H1 (cell line): ENCODE data around the gene KCNA5. TPM values are rescaled to one million over a fixed set of nuclear protein-coding genes. Genes with fewer than 3 reads are reported as not detected.

Experiments used
- CTCF ChIA-PET: fragments of 300-600 bp; sonication (Branson Sonifier 250); formaldehyde crosslinking; loops from one replicate; lab custom pipeline; 2021; ENCODE audit not compliant: partially characterized antibody; lab: Charles Lee
- POLR2A ChIA-PET: fragments of 300-600 bp; sonication (Branson Sonifier 250); formaldehyde crosslinking; loops from one replicate; lab custom pipeline; 2021; ENCODE audit warnings: inconsistent platforms; ENCODE audit not compliant: partially characterized antibody; lab: Charles Lee
- DNase-seq, 2 experiments: peaks; one replicate each; pipeline versions ENCODE4 v3.0.0 to v3.0.0-alpha.2; 2010 to 2022; ENCODE audit warnings: low spot score in 2 of 2, low read depth in 1 of 2, mixed read lengths in 1 of 2
- FAIRE-seq: peaks from 2 replicates; lab custom pipeline; 2011; peaks lifted over from hg19 to GRCh38; lab: Jason Lieb, UNC
- H2AFZ ChIP-seq: 2 replicates; pipeline ENCODE4 v1.8.1; 2012; ENCODE audit warnings: low read length, inconsistent platforms
- H2AK5ac ChIP-seq: 2 replicates; pipeline ENCODE4 v1.6.1; 2013; ENCODE audit warnings: low read depth, low read length
- H2BK120ac ChIP-seq: replicated peaks from 2 replicates; pipeline ENCODE3; 2013; ENCODE audit warnings: low read depth, low read length, inconsistent platforms
- H2BK12ac ChIP-seq: 2 replicates; pipeline ENCODE4 v1.6.1; 2013; ENCODE audit warnings: low read depth, low read length
- H2BK15ac ChIP-seq: 2 replicates; pipeline ENCODE4 v1.6.1; 2013; ENCODE audit warnings: low read length
- H2BK20ac ChIP-seq: 2 replicates; pipeline ENCODE4 v1.6.1; 2013; ENCODE audit warnings: low read length
- H2BK5ac ChIP-seq: 2 replicates; pipeline ENCODE4 v1.6.1; 2013; ENCODE audit warnings: low read depth, low read length
- H3K14ac ChIP-seq: 2 replicates; pipeline ENCODE4 v1.6.1; 2013; ENCODE audit warnings: inconsistent platforms; ENCODE audit not compliant: insufficient read length
- H3K18ac ChIP-seq: 2 replicates; pipeline ENCODE4 v1.6.1; 2013; ENCODE audit warnings: low read length; ENCODE audit errors: extremely low read depth
- H3K23ac ChIP-seq: 2 replicates; pipeline ENCODE4 v1.6.1; 2013; ENCODE audit warnings: inconsistent platforms; ENCODE audit not compliant: insufficient read length
- H3K23me2 ChIP-seq: 2 replicates; pipeline ENCODE4 v1.6.1; 2013; ENCODE audit warnings: low read depth, low read length
- H3K27ac ChIP-seq: 2 replicates; pipeline ENCODE4 v1.6.1; 2011; ENCODE audit warnings: low read depth, low read length, inconsistent platforms
- H3K27me3 ChIP-seq, 4 experiments: replicated peaks in 1 of 4; 1 replicate in 1 of 4; 2 replicates in 3 of 4; pipeline versions ENCODE4 v1.6.1 to v1.8.1; 2011 to 2013; ENCODE audit warnings: low read length in 3 of 4, mild to moderate bottlenecking in 3 of 4, inconsistent platforms in 2 of 4, mixed read lengths in 2 of 4, moderate library complexity in 1 of 4; ENCODE audit not compliant: control insufficient read depth in 3 of 4, insufficient read depth in 3 of 4; ENCODE audit errors: extremely low read depth in 1 of 4
- H3K36me3 ChIP-seq, 4 experiments: 2 replicates each; pipeline versions ENCODE4 v1.6.1 to v1.8.1; 2011 to 2013; ENCODE audit warnings: mild to moderate bottlenecking in 4 of 4, low read length in 3 of 4, moderate library complexity in 2 of 4, control low read depth in 1 of 4, inconsistent platforms in 1 of 4; ENCODE audit not compliant: insufficient read depth in 4 of 4, control insufficient read depth in 2 of 4
- H3K4ac ChIP-seq: replicated peaks from 2 replicates; pipeline ENCODE3; 2013; ENCODE audit warnings: low read length, low read depth, mixed read lengths, inconsistent platforms; ENCODE audit not compliant: insufficient read length
- H3K4me1 ChIP-seq, 4 experiments: replicated peaks in 1 of 4; 1 replicate in 1 of 4; 2 replicates in 3 of 4; pipeline versions ENCODE4 v1.6.1 to v1.8.1; 2011 to 2013; ENCODE audit warnings: low read length in 3 of 4, inconsistent platforms in 2 of 4, mixed read lengths in 1 of 4; ENCODE audit not compliant: insufficient read depth in 4 of 4, control insufficient read depth in 3 of 4
- H3K4me2 ChIP-seq, 2 experiments: 2 replicates each; pipeline versions ENCODE4 v1.6.1 to v1.8.1; 2011 to 2013; ENCODE audit warnings: low read depth in 2 of 2, low read length in 2 of 2, control low read depth in 1 of 2, inconsistent platforms in 1 of 2, mild to moderate bottlenecking in 1 of 2; ENCODE audit not compliant: insufficient read depth in 1 of 2
- H3K4me3 ChIP-seq, 4 experiments: fragments of 200-600, 300-600 bp in 1 of 4; sonication (generic), shearing (Covaris generic), sonication (Bioruptor Twin) in 1 of 4; 2 replicates each; pipeline versions ENCODE4 v1.5.1 to v1.8.1; 2011 to 2016; ENCODE audit warnings: low read length in 4 of 4, low read depth in 3 of 4, control low read depth in 2 of 4, inconsistent platforms in 2 of 4, mild to moderate bottlenecking in 2 of 4, mixed read lengths in 1 of 4, moderate library complexity in 1 of 4; ENCODE audit not compliant: insufficient read depth in 2 of 4; ENCODE audit errors: extremely low read depth in 1 of 4
- H3K56ac ChIP-seq: replicated peaks from 2 replicates; pipeline ENCODE3; 2013; ENCODE audit warnings: low read depth, mild to moderate bottlenecking, mixed read lengths, low read length, inconsistent platforms; ENCODE audit not compliant: insufficient read length
- H3K79me1 ChIP-seq: 2 replicates; pipeline ENCODE4 v1.6.1; 2013; ENCODE audit warnings: low read depth, low read length, control low read depth
- H3K79me2 ChIP-seq, 2 experiments: 2 replicates each; pipeline versions ENCODE4 v1.6.1 to v1.8.1; 2012 to 2013; ENCODE audit warnings: low read length in 2 of 2, mild to moderate bottlenecking in 2 of 2, inconsistent platforms in 1 of 2; ENCODE audit not compliant: insufficient read depth in 2 of 2, control insufficient read depth in 1 of 2
- H3K9ac ChIP-seq, 4 experiments: replicated peaks in 1 of 4; 1 replicate in 1 of 4; 2 replicates in 3 of 4; pipeline versions ENCODE4 v1.6.1 to v1.8.1; 2011 to 2013; ENCODE audit warnings: low read depth in 3 of 4, low read length in 3 of 4, control low read depth in 2 of 4, mild to moderate bottlenecking in 2 of 4, moderate library complexity in 2 of 4, inconsistent platforms in 1 of 4; ENCODE audit errors: extremely low read depth in 1 of 4
- H3K9me3 ChIP-seq, 2 experiments: 2 replicates each; pipeline versions ENCODE4 v1.6.1 to v1.8.1; 2012 to 2013; ENCODE audit warnings: mild to moderate bottlenecking in 2 of 2, moderate library complexity in 2 of 2, control low read depth in 1 of 2, inconsistent platforms in 1 of 2, low read depth in 1 of 2, low read length in 1 of 2, mixed read lengths in 1 of 2; ENCODE audit not compliant: insufficient read depth in 2 of 2
- H4K20me1 ChIP-seq, 2 experiments: replicated peaks in 1 of 2; 2 replicates each; pipeline versions ENCODE3 to v1.8.1; 2011 to 2013; ENCODE audit warnings: inconsistent platforms in 2 of 2, low read length in 2 of 2, mild to moderate bottlenecking in 1 of 2; ENCODE audit not compliant: insufficient read depth in 2 of 2, control insufficient read depth in 1 of 2
- H4K5ac ChIP-seq: 2 replicates; pipeline ENCODE4 v1.6.1; 2013; ENCODE audit warnings: low read length, low read depth, mixed read lengths, inconsistent platforms; ENCODE audit not compliant: insufficient read length
- H4K8ac ChIP-seq: 2 replicates; pipeline ENCODE4 v1.8.0; 2013; ENCODE audit warnings: mild to moderate bottlenecking, moderate library complexity, low read length, inconsistent platforms; ENCODE audit not compliant: insufficient read depth; ENCODE audit errors: extremely low read depth
- H4K91ac ChIP-seq: replicated peaks from 2 replicates; pipeline ENCODE3; 2013; ENCODE audit warnings: low read length, mixed read lengths, inconsistent platforms; ENCODE audit not compliant: insufficient read length
- BCL11A ChIP-seq, 2 experiments: IDR thresholded peaks; one replicate each; pipeline ENCODE4 v1.6.1; 2011; ENCODE audit warnings: low read depth in 2 of 2, low read length in 2 of 2, mild to moderate bottlenecking in 2 of 2
- MAFK ChIP-seq: IDR thresholded peaks from 2 replicates; pipeline ENCODE4 v1.6.1; 2012; ENCODE audit warnings: low read depth, mild to moderate bottlenecking, improper control_type of control experiment, low read length
- NRF1 ChIP-seq: IDR thresholded peaks from 2 replicates; pipeline ENCODE4 v1.6.1; 2011; ENCODE audit warnings: mild to moderate bottlenecking, low read depth, low read length, improper control_type of control experiment
- RXRA ChIP-seq: IDR thresholded peaks from 2 replicates; pipeline ENCODE4 v1.6.1; 2011; ENCODE audit warnings: low read depth, mild to moderate bottlenecking, low read length, moderate library complexity; ENCODE audit not compliant: insufficient read depth
- SP1 ChIP-seq: IDR thresholded peaks from 2 replicates; pipeline ENCODE4 v1.6.1; 2011; ENCODE audit warnings: low read depth, low read length
- WGBS, 2 experiments: shearing (Covaris generic) in 1 of 2; methylation state at CpG; one replicate each; pipeline versions ENCODE4 v1.1.6 to v1.1.7; 2013 to 2015; ENCODE audit warnings: low lambda C conversion rate in 2 of 2, mixed read lengths in 2 of 2, inconsistent platforms in 1 of 2, low coverage in 1 of 2, missing lambda C conversion rate in 1 of 2; ENCODE audit not compliant: insufficient replicate concordance in 2 of 2, insufficient coverage in 1 of 2, insufficient read length in 1 of 2; ENCODE audit errors: extremely low coverage in 1 of 2, missing lambda C conversion rate in 1 of 2; 5-methylcytosine and 5-hydroxymethylcytosine counted together
- polyA plus RNA-seq, 7 experiments: library from polyadenylated mRNA; depleted of rRNA in 3 of 7; stranded (reverse) in 5 of 7; unstranded in 2 of 7; fragments of >200 nt in 5 of 7; fragments of 200-250 nt in 2 of 7; gene quantifications; 1 replicate in 5 of 7; 2 replicates in 1 of 7; 4 replicates in 1 of 7; pipeline versions ENCODE4 v1.2.1 to v1.2.3, GENCODE V29; 2011 to 2013; ENCODE audit warnings: missing spikeins in 2 of 7, mixed read lengths in 2 of 7
- total RNA-seq: library from RNA; stranded (reverse); fragmentation: NEBNext Ultra II Directional; extraction: Animal tissue kit (Norgen Biotek cat#: 25700); gene quantifications from 2 replicates; pipeline ENCODE4 v1.2.1, GENCODE V29; 2021
- TF ChIP-seq, protein P1 (sequence below): IDR thresholded peaks from 2 replicates; pipeline ENCODE4 v1.6.1; 2011; ENCODE audit warnings: low read depth, mild to moderate bottlenecking, low read length; ENCODE audit not compliant: insufficient read depth
- TF ChIP-seq, protein P2 (sequence below): IDR thresholded peaks from 2 replicates; pipeline ENCODE4 v1.6.1; 2012; ENCODE audit warnings: inconsistent platforms
- TF ChIP-seq, protein P3 (sequence below): IDR thresholded peaks from 2 replicates; pipeline ENCODE4 v1.6.1; 2012; ENCODE audit warnings: low read length, inconsistent platforms

The KCNA5 gene
- total and polyA plus RNA-seq, 2 of the 8 experiments (the other 6 are each of a cell fraction or from before 2014, with no cell fraction given), result 0.20 to 0.29 TPM

DNA sequence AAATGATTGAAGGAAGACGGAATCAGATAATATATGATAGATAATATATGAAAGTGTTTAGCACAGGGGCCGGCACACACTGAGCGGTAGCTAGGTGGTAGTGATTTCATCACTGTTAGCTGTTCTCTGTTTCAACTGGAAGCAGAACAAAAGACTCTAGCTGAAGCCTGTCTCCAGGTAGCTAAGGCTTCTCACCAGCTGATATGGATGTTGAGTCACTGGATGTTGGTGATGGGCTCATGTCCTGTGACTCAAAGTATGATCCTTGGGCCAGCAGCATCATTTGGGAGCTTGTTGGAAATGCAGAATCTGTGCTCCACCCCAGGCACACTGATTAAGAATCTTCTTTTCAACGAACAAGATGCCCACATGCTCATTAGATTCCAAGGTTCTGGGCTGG, 21.7 kb upstream of the KCNA5 start:
- H3K27me3 ChIP-seq, result peaks cover 0 to under 1% (median 0%) of the 10 kb centered on the region in 4 experiments; a peak in 2 of 7 replicates
- H4K91ac ChIP-seq, result no peak overlapping the region
- H3K79me2 ChIP-seq, result no peaks in the 10 kb centered on the region
- no peak overlapping the region for H2BK120ac ChIP-seq
- H4K5ac ChIP-seq, result no peak overlapping the region
- no peak for TF ChIP-seq SP1
- TF ChIP-seq NRF1, result no peak
- TF ChIP-seq, protein P1, sequence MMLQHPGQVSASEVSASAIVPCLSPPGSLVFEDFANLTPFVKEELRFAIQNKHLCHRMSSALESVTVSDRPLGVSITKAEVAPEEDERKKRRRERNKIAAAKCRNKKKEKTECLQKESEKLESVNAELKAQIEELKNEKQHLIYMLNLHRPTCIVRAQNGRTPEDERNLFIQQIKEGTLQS, result no peak
- TF ChIP-seq BCL11A (IDR thresholded peaks at IDR 0.05; ENCODE audit: low read depth in 2 of 2, low read length in 2 of 2), result no peak
- TF ChIP-seq MAFK, result no peak
- TF ChIP-seq, protein P2, sequence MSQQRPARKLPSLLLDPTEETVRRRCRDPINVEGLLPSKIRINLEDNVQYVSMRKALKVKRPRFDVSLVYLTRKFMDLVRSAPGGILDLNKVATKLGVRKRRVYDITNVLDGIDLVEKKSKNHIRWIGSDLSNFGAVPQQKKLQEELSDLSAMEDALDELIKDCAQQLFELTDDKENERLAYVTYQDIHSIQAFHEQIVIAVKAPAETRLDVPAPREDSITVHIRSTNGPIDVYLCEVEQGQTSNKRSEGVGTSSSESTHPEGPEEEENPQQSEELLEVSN, result no peak
- TF ChIP-seq, protein P3, sequence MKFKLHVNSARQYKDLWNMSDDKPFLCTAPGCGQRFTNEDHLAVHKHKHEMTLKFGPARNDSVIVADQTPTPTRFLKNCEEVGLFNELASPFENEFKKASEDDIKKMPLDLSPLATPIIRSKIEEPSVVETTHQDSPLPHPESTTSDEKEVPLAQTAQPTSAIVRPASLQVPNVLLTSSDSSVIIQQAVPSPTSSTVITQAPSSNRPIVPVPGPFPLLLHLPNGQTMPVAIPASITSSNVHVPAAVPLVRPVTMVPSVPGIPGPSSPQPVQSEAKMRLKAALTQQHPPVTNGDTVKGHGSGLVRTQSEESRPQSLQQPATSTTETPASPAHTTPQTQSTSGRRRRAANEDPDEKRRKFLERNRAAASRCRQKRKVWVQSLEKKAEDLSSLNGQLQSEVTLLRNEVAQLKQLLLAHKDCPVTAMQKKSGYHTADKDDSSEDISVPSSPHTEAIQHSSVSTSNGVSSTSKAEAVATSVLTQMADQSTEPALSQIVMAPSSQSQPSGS, result no peak
- TF ChIP-seq RXRA, result no peak
- POLR2A ChIA-PET, result interaction anchor here (0.8 kb wide), 1 partner anchor 40 kb away, joined by 3 read pairs; no protein-coding TSS in a partner anchor
- no peak overlapping the region for H4K8ac ChIP-seq
- H3K36me3 ChIP-seq, result no peaks in the 10 kb centered on the region
- H3K56ac ChIP-seq, result no peak overlapping the region
- peaks cover 0 to 8% (median 2%) of the 10 kb centered on the region in 4 experiments; a peak in 3 of 7 replicates for H3K4me1 ChIP-seq
- H3K23ac ChIP-seq, result no peak overlapping the region
- no peaks in the 10 kb centered on the region for H3K79me1 ChIP-seq
- H3K4ac ChIP-seq, result no peak overlapping the region
- WGBS, 2 experiments, result 95% methylated on average over 4 of the region's 4 CpGs; no CpG with 5 or more reads in 1 of the 2 experiments
- no peak for FAIRE-seq
- no peak overlapping the region for H2BK15ac ChIP-seq
- H3K4me2 ChIP-seq, result no peak overlapping the region
- H4K20me1 ChIP-seq, result no peaks in the 10 kb centered on the region
- no peak overlapping the region for H2BK5ac ChIP-seq
- CTCF ChIA-PET, result interaction anchor here (0.7 to 11.1 kb wide), 36 partner anchors 8 to 723 kb away, joined by 3 to 167 read pairs (median 4); partner anchors contain the start of gene KCNA5
- 0 out of 2 replicates have a peak overlapping the region, but pooled peaks have one; percentile 4 for H2AFZ ChIP-seq
- no peak overlapping the region for H3K14ac ChIP-seq
- H3K18ac ChIP-seq, result no peak overlapping the region
- H2AK5ac ChIP-seq, result no peak overlapping the region
- no peaks in the 10 kb centered on the region; the same call in 1 of the 2 replicates for H3K23me2 ChIP-seq
- DNase-seq, result no peak
- H3K27ac ChIP-seq, result no peak overlapping the region
- peak overlapping the region; percentile 19; the same call in 1 of the 2 replicates for H2BK12ac ChIP-seq
- H3K9me3 ChIP-seq, result no peaks in the 10 kb centered on the region
- no peak overlapping the region for H3K4me3 ChIP-seq
- H3K9ac ChIP-seq, result no peak overlapping the region
- H2BK20ac ChIP-seq, result peak overlapping the region; percentile 41; the same call in 1 of the 2 replicates
